Chondrocyte (in vitro differentiated cells): ENCODE results near the gene KRTAP10-7. TPM values are rescaled to one million over a fixed set of nuclear protein-coding genes. Genes with fewer than 3 reads are reported as not detected.

Experiments
- DNase-seq: peaks from one replicate; pipeline ENCODE4 v3.0.0; 2021; ENCODE audit warnings: mixed read lengths, low spot score
- H3K27ac Mint-ChIP-seq: one replicate; pipeline ENCODE4 v1.8.0; 2021; ENCODE audit warnings: mild to moderate bottlenecking, moderate library complexity, mixed read lengths; ENCODE audit not compliant: unreplicated experiment
- H3K27me3 Mint-ChIP-seq: 2 replicates; pipeline ENCODE4 v1.8.0; 2021; ENCODE audit warnings: low read depth, mixed read lengths
- H3K36me3 Mint-ChIP-seq: 2 replicates; pipeline ENCODE4 v1.8.0; 2021; ENCODE audit warnings: low read depth, mixed read lengths
- H3K4me1 Mint-ChIP-seq: 2 replicates; pipeline ENCODE4 v1.8.0; 2021; ENCODE audit warnings: low read depth, mild to moderate bottlenecking, mixed read lengths
- H3K4me3 Mint-ChIP-seq: one replicate; pipeline ENCODE4 v1.8.0; 2021; ENCODE audit warnings: mild to moderate bottlenecking, moderate library complexity, mixed read lengths; ENCODE audit not compliant: unreplicated experiment
- H3K9me3 Mint-ChIP-seq: 2 replicates; pipeline ENCODE4 v1.8.0; 2021; ENCODE audit warnings: low read depth, mixed read lengths
- CTCF ChIP-seq: fragments of 200-600 bp; sonication (generic); IDR thresholded peaks from 2 replicates; pipeline ENCODE4 v1.5.0; 2021; ENCODE audit warnings: antibody characterized with exemption, mild to moderate bottlenecking, moderate library complexity
- total RNA-seq: library from RNA; stranded (reverse); gene quantifications from 3 replicates; pipeline ENCODE4 v1.2.1, GENCODE V29; 2021

KRTAP10-7 gene
- total RNA-seq, 1 donor from 2014 or later, result not detected

GRCh38 chr21:44564099-44564498 lies 36.3 kb upstream of the KRTAP10-7 start:
- Mint-ChIP-seq H3K27ac (no peak overlapping the region), H3K9me3 (peaks cover 30% of the 10 kb centered on the region), H3K4me1 (no peaks in the 10 kb centered on the region), H3K36me3 (peaks cover 11% of the 10 kb centered on the region), H3K4me3 (no peak overlapping the region), H3K27me3 (peaks cover 43% of the 10 kb centered on the region)
- no peak for DNase-seq
- no peak for TF ChIP-seq CTCF

GRCh38 chr21:44564886-44565598 lies 35.4 kb upstream of the KRTAP10-7 start:
- TF ChIP-seq CTCF, result no peak
- no peaks in the 10 kb centered on the region for H3K4me1 Mint-ChIP-seq

GRCh38 chr21:44566403-44566802 lies 34.0 kb upstream of the KRTAP10-7 start:
- Mint-ChIP-seq H3K27me3 (peaks cover 33% of the 10 kb centered on the region), H3K36me3 (peaks cover 5% of the 10 kb centered on the region), H3K9me3 (peaks cover 30% of the 10 kb centered on the region), H3K4me3 (no peak overlapping the region), H3K27ac (no peak overlapping the region), H3K4me1 (no peaks in the 10 kb centered on the region)
- no peak for DNase-seq
- no peak for TF ChIP-seq CTCF

More at GRCh38 chr21:44564886-44565598, 35.4 kb upstream of the KRTAP10-7 start:
- DNase-seq, result no peak
- Mint-ChIP-seq H3K27me3 (peaks cover 39% of the 10 kb centered on the region), H3K27ac (no peak overlapping the region), H3K9me3 (peaks cover 27% of the 10 kb centered on the region), H3K36me3 (peaks cover 10% of the 10 kb centered on the region), H3K4me3 (no peak overlapping the region)

- Mint-ChIP-seq H3K36me3 (peaks cover 2% of the 10 kb centered on the region), H3K4me3 (no peak overlapping the region), H3K27me3 (peaks cover 23% of the 10 kb centered on the region), H3K27ac (no peak overlapping the region), H3K9me3 (peaks cover 27% of the 10 kb centered on the region), H3K4me1 (no peaks in the 10 kb centered on the region)
- no peak for DNase-seq
- no peak for TF ChIP-seq CTCF
These were observed 32.8 kb upstream of the KRTAP10-7 start for GRCh38 chr21:44567481-44568171.

- peaks cover 21% of the 10 kb centered on the region for H3K9me3 Mint-ChIP-seq
- peaks cover 23% of the 10 kb centered on the region for H3K27me3 Mint-ChIP-seq
- H3K27ac Mint-ChIP-seq, result no peak overlapping the region
- TF ChIP-seq CTCF, result no peak
- no peak overlapping the region for H3K4me3 Mint-ChIP-seq
- peaks cover 2% of the 10 kb centered on the region for H3K36me3 Mint-ChIP-seq
- H3K4me1 Mint-ChIP-seq, result peaks cover 5% of the 10 kb centered on the region
- no peak for DNase-seq
These were observed 32.1 kb upstream of the KRTAP10-7 start for GRCh38 chr21:44568261-44568660.
